ENCODE measurements around the gene DYRK1B.

DYRK1B gene

DNA sequence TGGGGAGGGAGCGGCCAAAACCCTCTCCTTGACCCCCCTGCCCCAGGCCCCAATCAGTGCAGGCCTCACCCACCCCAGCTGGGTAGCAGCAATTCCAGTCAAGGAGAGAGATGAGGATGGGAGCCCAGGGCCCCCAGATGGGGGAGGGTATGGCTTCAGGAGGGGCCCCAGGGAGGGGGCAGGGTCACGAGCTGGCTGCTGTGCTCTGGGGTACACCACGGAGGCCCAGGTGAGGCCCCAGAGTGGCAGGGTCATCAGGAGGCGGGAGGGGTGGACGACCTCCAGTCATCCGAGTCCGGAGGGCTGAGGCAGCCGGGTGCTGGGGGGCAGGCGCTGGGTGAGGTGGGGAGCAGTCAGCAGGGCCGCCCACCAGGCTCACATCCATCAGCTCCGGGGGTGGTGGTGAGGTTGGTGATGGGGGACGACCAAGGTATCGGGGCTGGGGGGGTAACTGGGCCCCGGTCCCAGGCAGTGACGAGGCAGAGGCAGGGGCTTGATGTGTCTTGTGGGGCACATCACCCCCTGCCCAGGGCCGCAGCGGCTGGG lies 8.4 kb downstream of the DYRK1B start (continued):
- no peak for TF ChIP-seq KLF10 (tag by site-specific recombination; IDR thresholded peaks at IDR 0.05)
- no peak for TF ChIP-seq ZNF112 (tag by site-specific recombination; IDR thresholded peaks at IDR 0.05)
- TF ChIP-seq SP7 (tag by site-specific recombination; IDR thresholded peaks at IDR 0.05), result no peak
- TF ChIP-seq ZNF558 (tag by site-specific recombination; IDR thresholded peaks at IDR 0.05), result no peak
- peak; percentile 72; the same call in 1 of the 2 replicates for TF ChIP-seq ZNF10 (tag by site-specific recombination; IDR thresholded peaks at IDR 0.05)
- no peak for TF ChIP-seq ZIC2 (tag by site-specific recombination; IDR thresholded peaks at IDR 0.05)
- no peak for TF ChIP-seq ZNF391 (tag by site-specific recombination; IDR thresholded peaks at IDR 0.05; ENCODE audit: borderline replicate concordance, low read depth)
- TF ChIP-seq ZNF610 (tag by site-specific recombination; IDR thresholded peaks at IDR 0.05; ENCODE audit: borderline replicate concordance), result no peak

GRCh38 chr19:39825093-39825463 lies 8.9 kb downstream of the DYRK1B start:
- CTCF ChIA-PET, result interaction anchor here (0.6 to 9.7 kb wide), 5 partner anchors 18 to 600 kb away, joined by 3 to 102 read pairs (median 3); no protein-coding TSS in a partner anchor
- H3K4me1 ChIP-seq (ENCODE audit: control insufficient read depth, insufficient read depth, low read length), result peaks cover 12% of the 10 kb centered on the region
- peaks cover 44 to 81% of the 10 kb centered on the region in 2 experiments for H3K36me3 ChIP-seq (ENCODE audit: control insufficient read depth in 2 of 2, insufficient read depth in 1 of 2, low read length in 2 of 2)
- TF ChIP-seq ZNF362 (tag by site-specific recombination; IDR thresholded peaks at IDR 0.05) (no peak), ZNF114 (tag by site-specific recombination; IDR thresholded peaks at IDR 0.05) (no peak), SCRT2 (tag by site-specific recombination; IDR thresholded peaks at IDR 0.05) (0 out of 2 replicates have a peak, but pooled peaks have one; percentile 38), ZBTB26 (tag by site-specific recombination; optimal IDR thresholded peaks at IDR 0.05) (peak; percentile 15), ZNF621 (tag by site-specific recombination; IDR thresholded peaks at IDR 0.05) (no peak), ZBTB7A (tag by site-specific recombination; IDR thresholded peaks at IDR 0.05; ENCODE audit: low read depth) (0 out of 2 replicates have a peak, but pooled peaks have one; percentile 19)
- no peak overlapping the region for H3K4me3 ChIP-seq (ENCODE audit: low read depth, low read length)
- POLR2A ChIA-PET, result interaction anchor here (0.6 to 2.5 kb wide), 3 partner anchors 8 to 45 kb away, joined by 3 to 28 read pairs (median 5); partner anchors contain the start of gene DYRK1B
- H3K9me3 ChIP-seq (ENCODE audit: control insufficient read depth, insufficient read depth, low read depth, low read length), result no peaks in the 10 kb centered on the region
- H3K27ac ChIP-seq (ENCODE audit: extremely low read depth, low read depth, low read length), result peak overlapping the region; percentile 75

GRCh38 chr19:39824143-39825092 lies 9.5 kb downstream of the DYRK1B start:
- H3K36me3 ChIP-seq (ENCODE audit: control insufficient read depth in 2 of 2, insufficient read depth in 1 of 2, low read length in 2 of 2), result peaks cover 41 to 80% of the 10 kb centered on the region in 2 experiments
- H3K27ac ChIP-seq (ENCODE audit: extremely low read depth, low read depth, low read length), result peak overlapping the region; percentile 75
- peaks cover 12% of the 10 kb centered on the region for H3K4me1 ChIP-seq (ENCODE audit: control insufficient read depth, insufficient read depth, low read length)
- ChIA-PET CTCF (interaction anchor here (0.6 to 9.7 kb wide), 4 partner anchors 19 to 305 kb away, joined by 3 to 102 read pairs (median 4); no protein-coding TSS in a partner anchor), POLR2A (interaction anchor here (1.5 to 2.5 kb wide), 2 partner anchors 9 to 31 kb away, joined by 4 to 28 read pairs; partner anchors contain the start of gene DYRK1B)
- peak overlapping the region; percentile 59 for H3K4me3 ChIP-seq (ENCODE audit: low read depth, low read length)
- H3K9me3 ChIP-seq (ENCODE audit: control insufficient read depth, insufficient read depth, low read depth, low read length), result no peaks in the 10 kb centered on the region
- TF ChIP-seq ZNF830 (tag by site-specific recombination; IDR thresholded peaks at IDR 0.05; ENCODE audit: low read depth) (no peak), ZNF10 (tag by site-specific recombination; IDR thresholded peaks at IDR 0.05) (peak; percentile 93), ZNF423 (tag by site-specific recombination; IDR thresholded peaks at IDR 0.05) (no peak), KLF1 (tag by site-specific recombination; IDR thresholded peaks at IDR 0.05) (peak; percentile 52; the same call in 1 of the 2 replicates), ZNF350 (tag by site-specific recombination; IDR thresholded peaks at IDR 0.05) (no peak), WT1 (tag by site-specific recombination; IDR thresholded peaks at IDR 0.05) (no peak), ZNF121 (tag by site-specific recombination; IDR thresholded peaks at IDR 0.05) (no peak), EGR2 (tag by site-specific recombination; IDR thresholded peaks at IDR 0.05; ENCODE audit: low read depth) (no peak), YY2 (tag by site-specific recombination; IDR thresholded peaks at IDR 0.05) (peak; percentile 28; the same call in 1 of the 2 replicates), OVOL3 (tag by site-specific recombination; IDR thresholded peaks at IDR 0.05) (peak; percentile 62; the same call in 1 of the 2 replicates), ZNF837 (tag by site-specific recombination; IDR thresholded peaks at IDR 0.05) (0 out of 2 replicates have a peak, but pooled peaks have one; percentile 62), ZNF704 (tag by site-specific recombination; IDR thresholded peaks at IDR 0.05) (no peak)
- TF ChIP-seq, protein P1, sequence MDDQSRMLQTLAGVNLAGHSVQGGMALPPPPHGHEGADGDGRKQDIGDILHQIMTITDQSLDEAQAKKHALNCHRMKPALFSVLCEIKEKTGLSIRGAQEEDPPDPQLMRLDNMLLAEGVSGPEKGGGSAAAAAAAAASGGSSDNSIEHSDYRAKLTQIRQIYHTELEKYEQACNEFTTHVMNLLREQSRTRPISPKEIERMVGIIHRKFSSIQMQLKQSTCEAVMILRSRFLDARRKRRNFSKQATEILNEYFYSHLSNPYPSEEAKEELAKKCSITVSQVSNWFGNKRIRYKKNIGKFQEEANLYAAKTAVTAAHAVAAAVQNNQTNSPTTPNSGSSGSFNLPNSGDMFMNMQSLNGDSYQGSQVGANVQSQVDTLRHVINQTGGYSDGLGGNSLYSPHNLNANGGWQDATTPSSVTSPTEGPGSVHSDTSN (CRISPR knock-in tag; IDR thresholded peaks at IDR 0.05), result 0 out of 2 replicates have a peak, but pooled peaks have one; percentile 31
